ENCODE measurements around the gene ANKRD36B. TPM values are rescaled to one million over a fixed set of nuclear protein-coding genes. Genes with fewer than 3 reads are reported as not detected.
"Not testable (repeated sequence)": the region's sequence is repeated elsewhere in the genome, so short reads cannot be mapped to it uniquely, and the experiment has no call there.

ANKRD36B gene
- 22.0 TPM for polyA plus RNA-seq
- long read RNA-seq, donor 1: 0 reads
- long read RNA-seq, donor 2, partial matches to known transcripts: 6 of 6 reads
- long read RNA-seq, donor 2, other reads (novel, unspliced or antisense): 0 of 6 reads
- long read RNA-seq, donor 3: 0 reads
- long read RNA-seq, donor 4: 0 reads
- long read RNA-seq, donor 5: 0 reads
- long read RNA-seq, donor 6: 0 reads
- long read RNA-seq, donor 7: 0 reads
- long read RNA-seq, donor 8, partial matches to known transcripts: 0 of 1 reads
- long read RNA-seq, donor 8, other reads (novel, unspliced or antisense): 0 of 1 reads
- long read RNA-seq, donor 9: 0 reads
- long read RNA-seq, donor 10: 0 reads
- long read RNA-seq, donor 11: 0 reads

DNA sequence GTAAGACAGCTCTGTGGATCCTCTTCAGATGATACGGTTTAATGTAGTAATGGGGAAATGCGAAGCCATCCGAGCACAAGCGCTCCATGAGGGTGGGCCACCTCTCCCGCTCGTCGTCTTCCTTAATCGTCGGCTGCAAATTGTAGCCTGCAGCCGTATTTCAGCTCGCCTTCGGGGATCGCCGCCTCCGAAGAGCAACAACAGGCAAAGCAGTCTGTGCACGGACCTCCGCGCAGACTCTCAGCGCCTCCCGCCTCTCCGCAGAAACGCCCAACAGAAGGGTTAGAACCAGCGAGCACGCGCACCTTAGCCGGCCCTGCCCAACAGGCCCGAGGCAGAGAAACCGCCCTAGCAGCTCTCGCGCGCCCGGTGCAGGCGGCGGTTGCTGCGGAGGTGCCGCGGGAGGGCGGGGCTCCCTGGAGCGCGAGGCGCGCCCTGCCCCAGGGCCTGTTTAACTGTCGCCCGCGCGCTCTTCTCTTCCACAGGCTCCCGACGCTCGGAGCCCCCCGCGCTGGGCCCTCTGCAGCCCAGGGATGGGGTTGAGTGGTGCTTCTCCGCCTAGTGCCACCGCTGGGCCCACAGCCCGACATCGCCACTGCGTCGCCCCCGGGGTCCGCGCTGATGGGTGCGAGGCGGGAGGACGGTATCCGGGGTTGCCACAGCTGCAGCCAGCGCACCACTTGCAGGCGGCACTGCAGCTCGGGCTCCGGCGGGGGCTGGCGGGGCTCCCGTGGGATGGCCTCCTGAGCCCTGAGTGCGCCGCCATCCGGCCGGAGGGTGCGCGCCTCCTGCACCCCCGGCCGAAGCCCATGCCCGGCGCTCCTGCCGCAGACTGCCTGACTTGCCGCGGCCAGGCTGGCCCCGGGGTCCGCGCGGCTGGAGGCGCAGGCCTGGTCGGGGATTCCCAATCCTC, at the start of gene ANKRD36B:
ANKRD36B (minus strand) TSS at position 280 of the 913 bp plus-strand sequence; CDS start at position 88, 192 bp downstream.
- DNase-seq: peak; percentile 38 to 87
- H3K27me3 ChIP-seq (ENCODE audit: control insufficient read depth, insufficient read depth, low read length); H3K36me3 ChIP-seq (ENCODE audit: control insufficient read depth, insufficient read depth, low read length); H3K9me3 ChIP-seq (ENCODE audit: control insufficient read depth, low read depth, low read length); H3K4me1 ChIP-seq (ENCODE audit: control insufficient read depth, insufficient read depth, low read length): not testable (repeated sequence)
- peak within 1 kb of the TSS; percentile 93 for H3K27ac ChIP-seq (ENCODE audit: low read length)
- peak within 1 kb of the TSS; percentile 66 for H3K4me3 ChIP-seq (ENCODE audit: low read length)
- no CpG with 5 or more reads among the region's 90 CpGs for WGBS (ENCODE audit: insufficient coverage, low lambda C conversion rate)

DNA sequence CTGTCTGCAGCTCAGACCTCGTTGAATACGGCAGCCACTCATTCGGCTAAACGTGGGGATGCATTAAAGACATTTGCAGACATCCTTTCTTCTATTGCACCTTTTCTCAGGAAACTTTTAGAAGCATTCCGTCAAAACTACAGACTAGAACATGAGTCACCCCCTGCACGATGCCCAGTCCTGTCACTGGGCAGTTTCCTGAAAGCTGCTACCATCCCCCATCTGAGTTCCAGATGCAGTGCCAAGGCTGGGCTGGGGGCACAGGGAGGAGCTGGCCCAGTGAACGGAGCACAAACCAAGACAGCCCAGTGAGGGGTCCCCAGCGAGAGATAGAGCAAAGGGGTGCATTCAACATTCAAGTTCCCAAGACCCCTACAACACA, 36.4 kb upstream of the ANKRD36B start:
- not testable (repeated sequence) for H3K9me3 ChIP-seq (ENCODE audit: control insufficient read depth, low read depth, low read length); H3K27me3 ChIP-seq (ENCODE audit: control insufficient read depth, insufficient read depth, low read length); H3K36me3 ChIP-seq (ENCODE audit: control insufficient read depth, insufficient read depth, low read length); H3K4me3 ChIP-seq (ENCODE audit: low read length); H3K4me1 ChIP-seq (ENCODE audit: control insufficient read depth, insufficient read depth, low read length); DNase-seq; H3K27ac ChIP-seq (ENCODE audit: low read length)
- WGBS (ENCODE audit: insufficient coverage, low lambda C conversion rate): no CpG with 5 or more reads among the region's 8 CpGs

DNA sequence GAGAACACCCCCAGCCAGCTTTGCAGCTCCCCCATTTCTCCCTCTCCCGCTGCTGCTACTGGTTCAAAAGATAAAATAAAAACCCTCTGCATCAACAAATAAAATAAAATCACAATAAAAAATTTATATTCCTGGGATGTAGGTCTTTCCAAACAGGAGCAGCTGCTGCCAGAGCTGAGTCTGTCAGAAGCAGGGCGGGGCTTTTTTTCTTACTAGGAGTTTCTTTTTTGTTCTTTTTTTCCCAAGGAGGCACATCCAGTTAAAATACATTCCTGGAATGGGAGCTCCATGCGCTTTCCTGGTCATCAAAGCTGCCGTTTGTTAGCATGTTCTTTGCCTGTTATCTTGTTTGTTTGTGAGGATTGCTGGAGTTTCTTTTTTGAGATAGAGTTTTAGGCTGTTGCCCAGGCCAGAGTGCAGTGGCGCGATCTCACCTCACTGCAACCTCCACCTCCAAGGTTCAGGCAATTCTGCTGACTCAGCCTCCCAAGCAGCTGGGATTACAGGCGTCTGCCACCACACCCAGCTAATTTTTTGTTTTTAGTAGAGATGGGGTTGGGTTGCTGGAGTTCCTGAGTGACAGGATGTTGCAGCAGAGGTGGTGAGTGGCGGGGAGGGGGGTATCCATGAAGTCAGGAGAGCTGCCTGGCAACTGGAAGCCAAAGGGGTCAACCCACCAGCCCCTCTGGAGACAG, 35.8 kb upstream of the ANKRD36B start:
- not testable (repeated sequence) for H3K4me3 ChIP-seq (ENCODE audit: low read length); H3K9me3 ChIP-seq (ENCODE audit: control insufficient read depth, low read depth, low read length); DNase-seq; H3K27ac ChIP-seq (ENCODE audit: low read length); H3K4me1 ChIP-seq (ENCODE audit: control insufficient read depth, insufficient read depth, low read length); H3K27me3 ChIP-seq (ENCODE audit: control insufficient read depth, insufficient read depth, low read length); H3K36me3 ChIP-seq (ENCODE audit: control insufficient read depth, insufficient read depth, low read length)
- no CpG with 5 or more reads among the region's 8 CpGs for WGBS (ENCODE audit: insufficient coverage, low lambda C conversion rate)

DNA sequence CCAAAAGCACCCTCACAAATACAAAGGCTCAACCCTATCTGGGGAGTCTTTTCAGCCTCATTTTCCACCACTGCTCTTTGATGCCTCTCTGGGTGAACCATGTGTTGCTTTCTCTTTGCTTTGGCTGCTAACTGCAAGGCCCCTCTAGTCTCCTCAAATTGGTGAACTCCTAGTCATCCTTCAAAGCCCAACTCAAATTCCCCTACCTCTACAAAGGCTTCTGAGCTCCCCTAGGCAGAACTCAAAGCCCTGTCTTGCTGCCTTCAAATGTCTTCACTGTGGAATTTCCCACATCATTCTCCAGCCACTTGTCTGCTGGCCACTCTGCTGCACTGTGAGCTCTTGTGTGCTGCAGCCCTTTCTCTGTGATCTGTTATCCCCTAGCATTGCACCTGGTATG, 33.3 kb upstream of the ANKRD36B start:
- not testable (repeated sequence) for H3K27ac ChIP-seq (ENCODE audit: low read length); H3K27me3 ChIP-seq (ENCODE audit: control insufficient read depth, insufficient read depth, low read length); H3K4me3 ChIP-seq (ENCODE audit: low read length); H3K9me3 ChIP-seq (ENCODE audit: control insufficient read depth, low read depth, low read length); DNase-seq; H3K4me1 ChIP-seq (ENCODE audit: control insufficient read depth, insufficient read depth, low read length); H3K36me3 ChIP-seq (ENCODE audit: control insufficient read depth, insufficient read depth, low read length)

DNA sequence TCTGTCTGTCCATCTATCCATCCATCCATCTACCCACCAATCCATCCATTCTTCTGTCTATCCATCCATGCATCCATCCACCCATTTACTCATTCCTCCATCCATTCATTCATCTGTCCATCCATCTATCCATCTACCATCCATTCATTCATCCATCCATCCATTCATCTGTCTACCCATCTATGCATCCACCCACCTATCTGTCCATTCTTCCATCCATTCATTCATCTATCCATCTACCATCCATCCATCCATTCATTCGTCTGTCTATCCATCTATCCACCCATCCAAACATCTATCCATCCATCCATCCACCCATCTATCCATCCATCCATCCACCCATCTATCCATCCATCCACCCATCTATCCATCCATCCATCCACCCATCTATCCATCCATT, 30.8 kb upstream of the ANKRD36B start:
- not testable (repeated sequence) for H3K9me3 ChIP-seq (ENCODE audit: control insufficient read depth, low read depth, low read length); DNase-seq; H3K4me3 ChIP-seq (ENCODE audit: low read length); H3K27ac ChIP-seq (ENCODE audit: low read length); H3K36me3 ChIP-seq (ENCODE audit: control insufficient read depth, insufficient read depth, low read length); H3K4me1 ChIP-seq (ENCODE audit: control insufficient read depth, insufficient read depth, low read length); H3K27me3 ChIP-seq (ENCODE audit: control insufficient read depth, insufficient read depth, low read length)
- 100% methylated on average over 1 of the region's 1 CpG for WGBS (ENCODE audit: insufficient coverage, low lambda C conversion rate)

DNA sequence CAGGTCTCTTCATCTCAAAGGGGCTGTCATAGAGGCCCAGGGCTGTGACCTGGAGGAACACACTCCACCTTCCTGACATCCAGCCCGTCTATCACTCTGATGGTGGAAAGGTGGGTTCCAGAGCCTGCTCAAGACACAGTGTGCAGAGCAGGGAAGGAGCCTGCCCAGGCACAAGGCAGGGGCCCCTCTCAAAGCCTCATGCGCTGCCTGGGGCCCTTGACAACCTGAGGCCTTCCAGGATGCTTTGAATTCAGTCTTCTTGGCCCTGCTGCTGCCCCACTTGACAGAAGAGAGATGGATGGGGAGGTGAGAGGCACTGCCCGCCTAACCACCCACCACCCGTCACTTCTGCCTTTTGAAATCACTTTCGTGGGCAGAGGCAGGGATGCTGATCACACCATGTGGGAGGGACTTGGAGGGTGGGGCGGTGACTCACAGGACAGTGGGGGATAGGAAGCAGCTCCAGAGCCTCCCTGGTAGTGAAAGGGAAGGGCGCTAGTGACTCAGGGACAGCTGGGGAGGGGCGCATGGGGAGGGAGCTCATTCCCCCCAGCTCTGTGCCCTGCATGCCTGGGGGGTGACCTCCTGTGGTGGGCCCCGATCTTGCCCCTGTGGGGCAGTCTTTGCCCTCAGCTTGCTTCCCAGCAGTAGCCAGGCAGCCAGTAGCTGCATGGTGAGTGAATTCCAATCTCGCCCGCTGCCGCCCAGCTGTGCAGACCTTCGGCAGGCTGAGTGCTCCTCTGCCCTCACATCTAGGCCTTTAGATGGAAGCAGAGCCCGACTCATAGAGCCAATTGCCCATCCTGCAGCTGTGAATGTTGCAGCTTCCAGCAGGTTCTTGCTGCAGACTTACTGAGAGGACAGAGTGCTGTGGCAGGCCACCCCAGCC, 29.5 kb upstream of the ANKRD36B start:
- H3K27me3 ChIP-seq (ENCODE audit: control insufficient read depth, insufficient read depth, low read length); H3K27ac ChIP-seq (ENCODE audit: low read length); H3K36me3 ChIP-seq (ENCODE audit: control insufficient read depth, insufficient read depth, low read length); H3K9me3 ChIP-seq (ENCODE audit: control insufficient read depth, low read depth, low read length); H3K4me3 ChIP-seq (ENCODE audit: low read length); H3K4me1 ChIP-seq (ENCODE audit: control insufficient read depth, insufficient read depth, low read length); DNase-seq: not testable (repeated sequence)
- WGBS (ENCODE audit: insufficient coverage, low lambda C conversion rate): no CpG with 5 or more reads among the region's 14 CpGs

DNA sequence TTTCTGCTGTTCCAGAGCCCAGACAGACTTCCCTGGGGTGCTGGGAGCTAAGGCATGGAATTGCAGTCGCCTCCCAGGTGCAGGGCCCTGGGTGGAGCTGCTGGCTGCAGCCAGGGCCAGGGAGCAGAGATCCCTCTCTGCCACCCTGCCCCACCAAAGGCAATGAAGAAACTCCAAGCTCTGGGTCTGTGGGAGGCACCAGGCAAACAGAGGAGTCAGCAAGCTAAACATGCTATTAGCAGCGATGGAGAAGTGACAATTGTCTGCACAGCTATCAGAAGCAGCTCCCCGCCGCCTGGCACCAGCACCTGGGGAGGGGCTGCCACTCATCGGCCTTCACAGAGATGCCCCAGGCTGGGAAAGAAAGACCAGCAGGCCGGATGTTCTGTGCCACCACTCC, 28.2 kb upstream of the ANKRD36B start:
- no CpG with 5 or more reads among the region's 6 CpGs for WGBS (ENCODE audit: insufficient coverage, low lambda C conversion rate)

DNA sequence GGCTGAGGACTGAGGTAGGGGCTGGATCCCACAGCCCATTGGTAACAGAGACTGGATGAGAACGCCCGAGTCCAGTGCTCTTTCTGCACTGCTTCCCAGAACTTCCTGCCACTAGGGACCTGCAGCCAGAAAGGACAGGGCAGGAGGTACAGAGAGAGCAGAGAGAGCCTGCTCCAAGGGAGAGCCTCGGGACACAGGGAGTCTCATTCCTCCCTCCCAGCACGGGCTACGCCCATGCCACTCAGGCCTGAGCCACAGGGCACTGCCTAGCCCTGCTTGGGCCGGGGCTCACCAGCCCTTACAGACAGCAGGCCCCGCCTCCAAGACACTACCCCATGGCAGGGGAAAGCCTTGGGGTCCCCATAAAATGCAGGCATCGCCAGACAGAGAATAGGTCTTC, 26.1 kb upstream of the ANKRD36B start:
- H3K4me1 ChIP-seq (ENCODE audit: control insufficient read depth, insufficient read depth, low read length); H3K27me3 ChIP-seq (ENCODE audit: control insufficient read depth, insufficient read depth, low read length); H3K4me3 ChIP-seq (ENCODE audit: low read length); DNase-seq; H3K9me3 ChIP-seq (ENCODE audit: control insufficient read depth, low read depth, low read length); H3K27ac ChIP-seq (ENCODE audit: low read length); H3K36me3 ChIP-seq (ENCODE audit: control insufficient read depth, insufficient read depth, low read length): not testable (repeated sequence)
- WGBS (ENCODE audit: insufficient coverage, low lambda C conversion rate): no CpG with 5 or more reads among the region's 8 CpGs

More for the DNA sequence above, 28.2 kb upstream of the ANKRD36B start:
- Histone ChIP-seq H3K36me3 (ENCODE audit: control insufficient read depth, insufficient read depth, low read length) (no peaks in the 10 kb centered on the region), H3K27me3 (ENCODE audit: control insufficient read depth, insufficient read depth, low read length) (no peaks in the 10 kb centered on the region), H3K4me1 (ENCODE audit: control insufficient read depth, insufficient read depth, low read length) (no peaks in the 10 kb centered on the region), H3K27ac (ENCODE audit: low read length) (no peak overlapping the region), H3K4me3 (ENCODE audit: low read length) (no peak overlapping the region), H3K9me3 (ENCODE audit: control insufficient read depth, low read depth, low read length) (no peaks in the 10 kb centered on the region)
- DNase-seq: no peak

DNA sequence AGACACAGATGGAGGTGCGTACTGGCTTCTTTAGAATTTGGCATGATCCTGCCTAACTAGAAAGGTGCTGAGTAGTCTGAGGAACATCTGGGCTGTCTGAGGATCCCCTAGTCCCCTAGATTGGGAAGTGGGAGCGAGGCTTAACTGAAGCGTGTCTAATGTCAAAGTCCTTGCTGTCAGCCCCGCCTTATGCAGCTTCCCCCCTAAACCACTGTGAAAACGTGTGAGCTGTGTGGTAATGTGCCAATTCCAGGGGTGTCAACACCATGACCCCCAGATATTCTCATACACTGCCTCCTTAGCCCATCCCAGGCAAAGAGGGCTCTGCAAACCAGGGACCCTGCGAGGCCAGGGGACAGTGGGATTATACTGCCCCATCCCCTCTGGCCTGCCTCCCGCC, 22.2 kb upstream of the ANKRD36B start:
- DNase-seq; H3K27me3 ChIP-seq (ENCODE audit: control insufficient read depth, insufficient read depth, low read length); H3K36me3 ChIP-seq (ENCODE audit: control insufficient read depth, insufficient read depth, low read length); H3K4me3 ChIP-seq (ENCODE audit: low read length); H3K27ac ChIP-seq (ENCODE audit: low read length); H3K9me3 ChIP-seq (ENCODE audit: control insufficient read depth, low read depth, low read length); H3K4me1 ChIP-seq (ENCODE audit: control insufficient read depth, insufficient read depth, low read length): not testable (repeated sequence)
- WGBS (ENCODE audit: insufficient coverage, low lambda C conversion rate): no CpG with 5 or more reads among the region's 7 CpGs

DNA sequence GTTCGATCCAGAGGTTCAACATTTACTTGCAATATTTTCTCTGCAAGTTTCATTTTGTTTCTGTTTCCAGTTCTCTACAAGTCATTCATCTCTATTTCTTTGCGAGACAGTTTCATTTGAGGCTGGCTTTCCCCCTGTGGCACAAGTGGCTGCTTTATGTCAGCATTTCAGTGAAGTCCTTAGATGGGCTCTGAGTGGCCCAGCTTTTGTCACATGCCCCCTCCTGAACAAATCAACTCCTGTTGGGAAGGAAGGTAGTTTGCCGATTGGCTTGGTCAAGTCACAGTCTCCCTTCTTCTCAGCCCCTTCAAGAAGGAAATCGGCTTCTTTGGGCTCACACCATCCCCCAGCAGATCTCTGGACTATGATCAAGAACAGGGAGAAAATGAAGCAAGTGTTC, 19.1 kb upstream of the ANKRD36B start:
- H3K4me3 ChIP-seq (ENCODE audit: low read length); H3K36me3 ChIP-seq (ENCODE audit: control insufficient read depth, insufficient read depth, low read length); H3K9me3 ChIP-seq (ENCODE audit: control insufficient read depth, low read depth, low read length); H3K27ac ChIP-seq (ENCODE audit: low read length); H3K4me1 ChIP-seq (ENCODE audit: control insufficient read depth, insufficient read depth, low read length); H3K27me3 ChIP-seq (ENCODE audit: control insufficient read depth, insufficient read depth, low read length); DNase-seq: not testable (repeated sequence)
- WGBS (ENCODE audit: insufficient coverage, low lambda C conversion rate): no CpG with 5 or more reads among the region's 4 CpGs

All from large intestine (tissue), 12 donors.